NOMO-1 treated with dmso at 0.1 percent for 144 hours (cell line): ENCODE results near the gene GRIK3.
"Not testable (repeated sequence)": the region's sequence is repeated elsewhere in the genome, so short reads cannot be mapped to it uniquely, and the experiment has no call there.

Source experiments
- DNase-seq: peaks from one replicate; lab custom pipeline; 2025; ENCODE audit not compliant: unreplicated experiment; lab: John Stamatoyannopoulos, UW

Gene GRIK3

GRCh38 chr1:36911561-36912364, 122.6 kb downstream of the GRIK3 start:
- no peak for DNase-seq

GRCh38 chr1:36910886-36911540, 123.3 kb downstream of the GRIK3 start:
- no peak for DNase-seq

GRCh38 chr1:36909946-36910725, 124.2 kb downstream of the GRIK3 start:
- DNase-seq = no peak

DNA sequence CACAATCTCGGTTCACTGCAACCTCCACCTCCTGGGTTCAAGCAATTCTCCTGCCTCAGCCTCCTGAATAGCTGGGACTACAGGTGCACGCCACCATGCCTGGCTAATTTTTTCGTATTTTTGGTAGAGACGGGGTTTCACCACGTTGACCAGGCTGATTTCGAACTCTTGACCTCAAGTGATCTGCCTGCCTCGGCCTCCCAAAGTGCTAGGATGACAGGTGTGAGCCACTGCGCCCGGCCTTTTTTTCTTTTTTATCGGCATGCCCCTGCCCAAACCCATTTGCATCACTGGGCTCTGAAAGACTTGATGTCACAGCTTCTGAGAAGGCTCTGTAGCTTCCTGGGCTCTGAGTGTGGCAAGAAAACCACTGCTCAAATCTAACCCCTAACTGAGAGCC, 125.0 kb downstream of the GRIK3 start:
- not testable (repeated sequence) for DNase-seq

GRCh38 chr1:36908096-36908495, 126.2 kb downstream of the GRIK3 start:
- no peak for DNase-seq

GRCh38 chr1:36906555-36906954, 127.8 kb downstream of the GRIK3 start:
- DNase-seq = no peak

DNA sequence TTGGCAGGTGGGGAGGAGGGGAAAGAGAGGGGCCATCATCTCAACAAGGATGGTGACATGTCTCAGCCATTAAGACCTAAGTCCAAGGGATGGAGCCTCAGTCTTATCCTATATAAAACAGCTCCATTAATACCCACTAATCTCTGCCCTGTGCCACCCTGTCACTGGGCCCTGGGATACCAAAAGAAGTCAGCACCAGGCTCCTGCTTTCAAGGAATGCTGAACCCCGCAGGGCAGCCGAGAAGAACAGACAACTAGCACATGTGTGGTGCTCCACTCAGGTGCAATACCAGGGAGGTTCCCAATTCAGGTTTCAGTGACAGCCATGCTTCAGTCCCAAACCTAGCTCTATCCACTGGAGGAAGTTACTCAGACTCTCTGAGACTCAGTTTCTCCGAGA, 128.4 kb downstream of the GRIK3 start:
- DNase-seq = no peak

- DNase-seq = no peak
Observed at GRCh38 chr1:36900128-36900527, 134.2 kb downstream of the GRIK3 start.

GRCh38 chr1:36897813-36898212, 136.5 kb downstream of the GRIK3 start:
- DNase-seq = not testable (repeated sequence)

GRCh38 chr1:36894824-36895223, 139.5 kb downstream of the GRIK3 start:
- no peak for DNase-seq

GRCh38 chr1:36890776-36891175, 143.5 kb downstream of the GRIK3 start:
- DNase-seq = no peak

DNA sequence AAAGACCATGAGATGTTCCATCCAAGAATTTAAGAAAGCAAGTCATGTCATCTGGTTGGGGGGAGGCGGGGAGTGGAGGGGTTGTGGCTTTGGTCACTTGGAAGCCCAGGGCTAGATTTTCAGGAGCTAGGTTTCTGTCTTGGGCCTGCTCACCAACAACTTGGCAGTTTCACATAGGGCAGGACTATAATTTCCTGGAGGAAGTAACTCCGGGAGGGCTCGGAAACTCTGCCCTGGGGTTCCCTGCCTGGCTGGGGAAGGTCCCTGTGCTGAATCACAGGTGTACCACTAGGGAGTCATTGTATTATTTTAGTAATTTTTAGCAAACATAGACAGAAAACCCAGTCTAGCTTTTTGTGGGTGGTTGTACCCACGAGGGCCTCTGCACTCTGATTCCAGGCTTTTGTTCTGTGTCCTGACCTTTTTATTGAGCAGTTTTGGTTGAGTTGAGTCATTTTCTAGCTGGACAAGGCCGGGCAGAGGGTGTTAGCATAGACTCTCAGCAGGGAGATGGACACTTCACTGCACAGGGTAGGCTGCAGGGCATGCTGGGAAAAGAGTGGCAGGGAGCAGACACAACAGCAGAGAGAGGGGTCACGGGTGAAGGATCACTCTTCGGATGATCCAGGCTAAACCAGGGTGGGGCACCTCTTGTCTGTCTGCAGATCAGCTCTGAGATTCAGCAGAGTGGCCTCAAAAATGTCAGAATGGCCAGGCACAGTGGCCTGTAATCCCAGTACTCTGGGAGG, 144.7 kb downstream of the GRIK3 start:
- DNase-seq = no peak

- no peak for DNase-seq
Observed at GRCh38 chr1:36888811-36889477, 145.4 kb downstream of the GRIK3 start.

- no peak for DNase-seq
Observed at GRCh38 chr1:36885540-36886357, 148.6 kb downstream of the GRIK3 start.

DNA sequence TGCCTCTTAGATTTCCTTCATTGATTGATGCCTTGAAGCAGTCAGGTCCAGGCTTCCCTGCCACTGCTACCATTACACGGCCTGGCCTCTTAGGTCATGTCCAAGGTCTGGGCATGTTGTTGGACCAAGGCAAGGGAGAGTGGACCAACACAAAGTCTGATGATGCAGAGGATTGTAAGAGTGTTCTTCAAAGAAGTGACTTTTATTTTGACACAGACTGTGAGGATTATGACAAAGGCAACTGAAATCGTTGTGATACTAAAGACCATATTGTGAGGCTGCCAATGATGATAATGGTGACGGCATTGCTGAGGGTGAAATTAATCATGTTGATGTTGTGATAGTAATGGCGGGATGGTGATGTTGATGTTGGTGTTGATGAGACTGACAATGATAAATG, 149.5 kb downstream of the GRIK3 start:
- no peak for DNase-seq

DNA sequence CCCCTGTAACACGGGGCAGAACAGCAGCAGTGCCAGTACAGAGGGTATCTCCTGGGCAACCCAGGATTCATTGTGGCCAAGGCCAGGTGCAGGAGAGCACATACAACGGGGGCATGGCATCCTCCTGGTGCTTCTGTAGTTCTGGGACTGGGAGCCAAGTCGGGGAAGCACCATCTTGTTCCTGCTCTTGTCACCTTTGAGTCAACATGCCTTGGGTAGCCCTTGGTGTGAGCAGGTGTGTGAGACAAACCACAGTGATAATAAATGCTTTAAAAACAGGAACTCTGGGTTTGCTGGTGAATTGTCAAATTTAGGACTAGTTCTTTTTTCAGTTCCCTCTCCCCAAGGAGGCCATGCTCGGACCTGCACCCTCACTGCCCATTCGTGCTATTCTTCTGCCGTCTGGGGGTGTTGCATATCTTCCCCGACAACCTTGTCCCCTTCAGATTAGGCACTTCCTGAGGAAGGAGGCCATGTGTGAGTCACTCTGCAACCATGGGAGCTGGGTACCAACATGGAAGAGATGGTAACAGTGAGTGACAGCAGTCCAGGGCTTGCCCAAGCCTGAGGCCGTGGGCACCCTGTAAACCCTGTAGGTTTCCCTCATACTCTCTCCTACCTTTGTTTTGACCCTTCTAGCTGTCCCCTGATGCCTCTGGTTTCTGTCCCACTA, 150.2 kb downstream of the GRIK3 start:
- DNase-seq = no peak

- no peak for DNase-seq
Observed at GRCh38 chr1:36883315-36883949, 150.9 kb downstream of the GRIK3 start.

- no peak for DNase-seq
Observed at GRCh38 chr1:36882536-36883285, 151.6 kb downstream of the GRIK3 start.
